Dedifferentiated amniotic fluid mesenchymal stem cell (primary cell): Measurements from ENCODE around the gene YBEY.
"Not testable (repeated sequence)": the region's sequence is repeated elsewhere in the genome, so short reads cannot be mapped to it uniquely, and the experiment has no call there.

ENCODE experiments used
- DNase-seq: peaks from one replicate; pipeline ENCODE4 v3.0.0-alpha.2; 2016; ENCODE audit errors: extremely low spot score

Gene YBEY

GRCh38 chr21:46301759-46302158 lies 15.6 kb downstream of the YBEY start:
- no peak for DNase-seq

GRCh38 chr21:46304437-46304836 lies 18.3 kb downstream of the YBEY start:
- DNase-seq, result no peak

GRCh38 chr21:46304955-46305354 lies 18.8 kb downstream of the YBEY start:
- no peak for DNase-seq

GRCh38 chr21:46307625-46308024 lies 21.5 kb downstream of the YBEY start:
- no peak for DNase-seq

- DNase-seq, result no peak
These were observed 22.3 kb downstream of the YBEY start for GRCh38 chr21:46308431-46308830.

GRCh38 chr21:46310260-46310659 lies 24.1 kb downstream of the YBEY start:
- DNase-seq, result not testable (repeated sequence)

- no peak for DNase-seq
These were observed 25.4 kb downstream of the YBEY start for GRCh38 chr21:46311568-46311967.

- DNase-seq, result no peak
These were observed 26.8 kb downstream of the YBEY start for GRCh38 chr21:46312949-46313348.

GRCh38 chr21:46314441-46315020 lies 28.4 kb downstream of the YBEY start:
- no peak for DNase-seq

- DNase-seq, result no peak
These were observed 30.7 kb downstream of the YBEY start for GRCh38 chr21:46316708-46317324.

GRCh38 chr21:46317710-46318463 lies 31.7 kb downstream of the YBEY start:
- DNase-seq, result no peak

GRCh38 chr21:46318464-46318845 lies 32.3 kb downstream of the YBEY start:
- no peak for DNase-seq

GRCh38 chr21:46319186-46319585 lies 33.0 kb downstream of the YBEY start:
- DNase-seq, result no peak

GRCh38 chr21:46320331-46320801 lies 34.2 kb downstream of the YBEY start:
- no peak for DNase-seq

GRCh38 chr21:46322351-46323226 lies 36.4 kb downstream of the YBEY start:
- no peak for DNase-seq

GRCh38 chr21:46323227-46323709 lies 37.1 kb downstream of the YBEY start:
- DNase-seq, result no peak

- DNase-seq, result peak; percentile 96
These were observed 37.7 kb downstream of the YBEY start, which contains the start of the genes C21orf58 and PCNT for GRCh38 chr21:46323710-46324389. Gene C21orf58 (minus strand): TSS chr21:46323870. CDS start chr21:46322738, 1,132 bp downstream. Gene PCNT (plus strand): TSS chr21:46324156. CDS start chr21:46324229, 73 bp downstream.

GRCh38 chr21:46324390-46325072 lies 38.4 kb downstream of the YBEY start:
- DNase-seq, result peak; percentile 53

GRCh38 chr21:46325073-46325912 lies 39.2 kb downstream of the YBEY start:
- DNase-seq, result no peak
